NCI-H774 (cell line): ENCODE measurements around the gene GMEB2.
"Not testable (repeated sequence)": the region's sequence is repeated elsewhere in the genome, so short reads cannot be mapped to it uniquely, and the experiment has no call there.

Experiments used
- DNase-seq: peaks from one replicate; lab custom pipeline; 2025; lab: John Stamatoyannopoulos, UW

Gene GMEB2

GRCh38 chr20:63639093-63639975, 12.4 kb upstream of the GMEB2 start:
- no peak for DNase-seq

DNA sequence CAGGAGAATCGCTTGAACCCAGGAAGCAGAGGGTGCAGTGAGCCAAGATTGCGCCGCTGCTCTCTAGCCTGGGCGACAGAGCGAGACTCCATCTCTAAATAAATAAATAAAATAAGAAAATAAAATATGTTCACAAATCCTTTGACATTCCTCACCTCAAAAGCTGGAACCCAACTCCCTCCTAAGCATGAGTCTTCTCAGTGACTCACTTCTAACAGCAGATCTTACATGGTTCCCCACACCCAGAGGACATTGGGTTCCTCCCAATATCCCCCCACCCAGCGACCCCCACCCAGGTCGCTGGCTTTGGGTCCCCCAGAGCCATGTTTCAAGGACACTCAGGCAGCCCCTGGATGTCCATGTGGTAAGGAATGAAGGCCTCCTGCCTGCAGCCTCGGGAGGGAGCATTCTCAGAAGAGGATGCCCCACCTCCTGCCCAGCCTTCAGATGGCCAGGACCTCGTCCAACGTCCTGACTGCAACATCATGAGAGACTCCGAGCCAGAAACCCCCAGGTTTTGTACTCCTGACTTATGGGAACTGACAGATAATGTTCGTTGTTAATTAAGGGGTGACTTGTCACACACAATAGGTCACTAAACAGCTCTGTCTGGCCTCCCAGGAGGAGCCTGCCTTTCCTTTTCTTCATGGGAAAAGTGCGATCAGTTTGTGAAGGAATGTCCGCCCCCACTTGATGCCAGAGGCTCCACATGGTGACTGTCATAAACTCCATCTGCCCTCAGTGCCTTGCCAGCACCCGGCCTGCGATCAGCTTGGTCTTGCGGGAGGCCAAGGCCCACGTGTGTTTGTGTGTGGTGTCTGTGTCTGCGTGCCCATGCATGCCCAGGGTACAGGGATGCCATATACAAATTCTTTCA, 10.1 kb upstream of the GMEB2 start:
- DNase-seq = no peak

DNA sequence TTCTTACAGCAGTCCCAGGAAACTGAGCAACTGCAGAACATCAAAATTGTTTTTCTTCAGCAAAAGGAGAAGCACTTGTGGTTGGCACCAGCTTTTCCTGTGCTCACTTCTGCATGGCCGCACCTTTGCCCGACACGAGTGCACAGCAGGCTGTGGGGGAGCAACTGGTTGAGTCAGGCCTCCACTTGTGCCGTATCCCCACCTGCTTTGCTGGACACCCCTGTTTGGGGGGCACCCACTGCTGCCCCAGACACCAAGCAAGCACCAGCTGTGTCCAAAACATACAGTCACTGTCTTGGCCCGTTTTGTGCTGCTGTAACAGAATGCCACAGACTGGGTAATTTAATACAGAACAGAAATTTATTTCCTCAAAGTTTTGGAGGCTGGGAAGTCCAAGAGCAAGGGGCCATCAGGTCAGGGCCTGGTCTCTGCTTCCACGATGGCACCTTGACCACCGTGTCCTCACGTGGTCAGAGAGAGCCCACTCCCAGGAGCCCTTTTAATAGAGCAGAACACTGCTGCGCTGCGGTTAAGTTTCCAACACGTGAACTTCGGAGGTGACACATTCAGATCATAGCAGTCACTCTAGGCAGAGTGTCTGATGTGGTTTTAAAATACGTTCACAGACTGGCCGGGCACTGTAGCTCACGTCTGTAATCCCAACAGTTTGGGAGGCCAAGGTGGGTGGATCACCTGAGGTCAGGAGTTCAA, 8.7 kb upstream of the GMEB2 start:
- DNase-seq = no peak

DNA sequence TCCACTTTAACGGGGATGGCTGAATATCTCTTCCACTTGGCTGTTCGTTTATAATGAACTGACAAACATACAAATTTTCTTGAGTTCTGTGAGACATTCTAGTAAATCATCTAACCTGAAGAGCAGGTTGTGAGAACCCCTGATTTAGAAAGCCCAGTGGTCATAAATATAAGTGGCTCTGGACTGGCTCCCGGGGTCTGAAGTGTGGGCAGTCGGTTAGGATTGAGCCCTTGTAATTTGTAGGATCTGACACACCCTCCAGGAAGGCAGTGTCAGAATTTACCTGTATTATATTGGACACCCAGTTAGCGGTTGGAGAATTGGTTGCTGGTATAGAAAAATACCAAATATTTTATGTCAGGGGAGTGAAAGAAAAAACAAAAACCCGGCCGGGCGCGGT, 6.8 kb upstream of the GMEB2 start:
- DNase-seq = no peak

GRCh38 chr20:63631426-63631825, 4.5 kb upstream of the GMEB2 start:
- not testable (repeated sequence) for DNase-seq

DNA sequence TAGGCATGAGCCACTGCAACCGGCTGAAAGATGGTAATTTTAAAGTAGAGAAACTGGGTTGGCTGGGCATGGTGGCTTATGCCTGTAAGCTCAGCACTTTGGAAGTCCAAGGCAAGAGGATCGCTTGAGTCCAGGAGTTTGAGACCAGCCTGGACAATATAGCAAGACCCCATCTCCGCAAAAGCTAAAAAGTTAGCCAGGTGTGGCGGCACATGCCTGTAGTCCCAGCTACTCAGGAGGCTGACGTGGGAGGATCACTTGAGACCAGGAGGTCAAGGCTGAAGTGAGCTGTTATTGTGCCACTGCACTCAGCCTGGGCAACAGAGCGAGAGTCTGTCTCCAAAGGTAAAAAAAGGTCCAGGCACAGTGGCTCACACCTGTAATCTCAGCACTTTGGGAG, 4.1 kb upstream of the GMEB2 start:
- not testable (repeated sequence) for DNase-seq

- DNase-seq = peak; percentile 78
These were observed 1.5 kb upstream of the GMEB2 start for GRCh38 chr20:63628246-63628975.

- DNase-seq = no peak
These were observed 897 bp upstream of the GMEB2 start for GRCh38 chr20:63627751-63628245.

DNA sequence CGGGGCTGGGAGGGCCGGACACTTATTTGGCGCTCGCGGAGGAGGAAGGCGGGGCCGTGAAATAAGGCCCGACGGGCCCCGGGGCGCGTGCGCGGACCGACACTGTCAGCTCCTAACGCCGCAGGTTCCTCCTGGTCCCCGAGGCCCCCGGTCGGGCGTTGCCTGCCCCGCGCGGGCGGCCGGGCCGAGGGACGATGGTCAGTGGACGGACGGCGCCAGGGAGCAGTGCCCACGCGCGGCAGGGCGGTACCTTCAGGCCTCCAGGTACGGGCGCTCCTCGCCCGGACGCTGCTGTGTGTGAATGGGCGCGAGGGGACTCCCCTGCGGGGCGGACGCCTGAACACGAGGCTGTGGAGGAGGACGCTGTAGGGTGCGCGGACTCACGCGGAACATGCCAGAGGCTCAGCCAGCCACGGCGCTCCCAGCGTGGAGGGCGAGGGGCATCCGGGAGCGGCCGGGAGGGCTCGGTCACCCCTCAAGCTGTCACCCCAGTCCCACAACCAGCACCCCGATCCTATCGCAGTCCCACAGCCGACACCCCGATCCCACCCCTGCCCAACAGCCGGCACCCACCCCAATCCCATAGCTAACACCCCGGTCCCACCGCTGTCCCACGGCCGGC, 339 bp upstream of the GMEB2 start:
- DNase-seq = peak; percentile 93

DNA sequence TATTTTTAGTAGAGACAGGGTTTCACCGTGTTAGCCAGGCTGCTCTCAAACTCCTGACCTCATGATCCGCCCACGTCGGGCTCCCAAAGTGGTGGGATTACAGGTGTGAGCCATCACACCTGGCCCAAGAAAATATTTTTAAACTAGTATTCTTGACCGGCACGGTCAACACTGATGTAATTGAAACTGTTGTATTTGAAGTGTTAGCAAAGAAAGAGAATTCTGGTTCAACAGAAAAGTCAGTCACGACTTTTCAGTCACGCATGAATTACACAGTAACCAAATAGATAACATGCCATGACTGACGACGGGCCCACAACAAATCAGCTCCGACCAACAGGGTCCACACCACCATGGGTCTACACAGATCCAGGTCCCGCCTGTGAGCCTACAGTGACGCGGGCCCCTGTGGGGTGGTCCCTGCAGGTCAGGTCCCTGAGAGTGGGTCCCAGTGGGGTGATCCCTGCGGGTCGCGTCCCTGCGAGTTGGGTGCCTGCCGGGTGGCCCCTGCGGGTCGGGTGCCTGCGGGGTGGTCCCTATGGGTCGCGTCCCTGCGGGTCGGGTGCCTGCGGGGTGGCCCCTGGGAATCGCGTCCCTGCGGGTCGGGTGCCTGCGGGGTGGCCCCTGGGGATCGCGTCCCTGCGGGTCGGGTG, 1.0 kb downstream of the GMEB2 start:
- DNase-seq = no peak

DNA sequence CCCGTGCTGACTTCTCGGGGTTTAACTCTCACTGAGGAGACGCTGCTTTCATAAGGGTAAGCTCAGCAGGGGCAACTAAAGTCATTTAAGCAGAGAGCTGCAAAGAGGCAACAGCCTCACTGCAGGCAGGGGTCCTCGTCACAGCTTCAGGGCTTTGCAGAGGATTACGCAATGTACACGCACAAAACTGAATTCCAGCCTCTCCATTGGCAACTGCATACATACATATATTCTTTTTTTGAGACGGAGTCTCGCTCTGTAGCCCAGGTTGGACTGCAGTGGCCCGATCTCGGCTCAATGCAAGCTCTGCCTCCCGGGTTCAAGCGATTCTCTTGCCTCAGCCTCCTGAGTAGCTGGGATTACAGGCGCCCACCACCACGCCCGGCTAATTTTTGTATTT, 2.4 kb downstream of the GMEB2 start:
- DNase-seq = no peak

GRCh38 chr20:63622732-63623131, 4.2 kb downstream of the GMEB2 start:
- DNase-seq = no peak

DNA sequence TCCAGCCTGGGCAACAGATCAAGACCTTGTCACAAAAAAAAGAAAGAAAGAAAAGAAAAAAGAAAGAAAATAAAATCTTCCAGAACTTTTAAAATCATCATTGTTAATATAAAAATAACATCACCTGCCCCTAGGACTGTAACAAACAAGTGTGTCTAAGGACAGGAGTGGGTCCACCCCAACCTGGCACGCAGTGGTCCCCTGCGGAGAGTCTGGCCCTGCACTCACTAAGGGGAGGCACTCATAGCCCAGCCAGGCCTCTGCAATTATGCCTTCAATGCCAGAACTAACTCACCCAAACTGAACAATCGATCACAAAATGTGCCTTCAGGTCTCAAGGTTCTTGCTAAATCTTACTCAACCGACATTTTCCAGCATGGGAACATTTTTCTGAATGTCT, 4.8 kb downstream of the GMEB2 start:
- no peak for DNase-seq

- no peak for DNase-seq
These were observed 5.9 kb downstream of the GMEB2 start for GRCh38 chr20:63620991-63621390.

- no peak for DNase-seq
These were observed 7.4 kb downstream of the GMEB2 start for GRCh38 chr20:63619505-63619904.

GRCh38 chr20:63619086-63619485, 7.8 kb downstream of the GMEB2 start:
- no peak for DNase-seq

GRCh38 chr20:63618291-63618980, 8.5 kb downstream of the GMEB2 start:
- DNase-seq = no peak

DNA sequence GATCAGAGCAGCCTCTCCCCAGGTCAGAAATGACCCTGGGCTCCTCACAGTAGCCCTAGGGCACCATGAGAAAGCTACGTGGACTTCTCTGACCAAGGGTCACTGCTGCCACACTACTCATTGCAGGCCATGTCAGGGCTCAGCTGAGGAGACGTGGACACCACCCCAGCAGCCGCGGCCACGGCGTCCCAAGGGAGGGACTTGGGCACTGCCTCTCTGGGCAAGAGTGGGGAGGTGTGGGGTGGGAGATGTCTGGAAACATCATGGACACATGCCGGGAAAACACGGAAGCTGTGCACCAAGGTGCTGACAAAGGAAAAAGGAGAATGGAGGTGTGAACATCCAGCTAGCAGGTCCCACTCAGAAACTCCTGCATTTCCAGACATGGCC, 9.0 kb downstream of the GMEB2 start:
- no peak for DNase-seq

DNA sequence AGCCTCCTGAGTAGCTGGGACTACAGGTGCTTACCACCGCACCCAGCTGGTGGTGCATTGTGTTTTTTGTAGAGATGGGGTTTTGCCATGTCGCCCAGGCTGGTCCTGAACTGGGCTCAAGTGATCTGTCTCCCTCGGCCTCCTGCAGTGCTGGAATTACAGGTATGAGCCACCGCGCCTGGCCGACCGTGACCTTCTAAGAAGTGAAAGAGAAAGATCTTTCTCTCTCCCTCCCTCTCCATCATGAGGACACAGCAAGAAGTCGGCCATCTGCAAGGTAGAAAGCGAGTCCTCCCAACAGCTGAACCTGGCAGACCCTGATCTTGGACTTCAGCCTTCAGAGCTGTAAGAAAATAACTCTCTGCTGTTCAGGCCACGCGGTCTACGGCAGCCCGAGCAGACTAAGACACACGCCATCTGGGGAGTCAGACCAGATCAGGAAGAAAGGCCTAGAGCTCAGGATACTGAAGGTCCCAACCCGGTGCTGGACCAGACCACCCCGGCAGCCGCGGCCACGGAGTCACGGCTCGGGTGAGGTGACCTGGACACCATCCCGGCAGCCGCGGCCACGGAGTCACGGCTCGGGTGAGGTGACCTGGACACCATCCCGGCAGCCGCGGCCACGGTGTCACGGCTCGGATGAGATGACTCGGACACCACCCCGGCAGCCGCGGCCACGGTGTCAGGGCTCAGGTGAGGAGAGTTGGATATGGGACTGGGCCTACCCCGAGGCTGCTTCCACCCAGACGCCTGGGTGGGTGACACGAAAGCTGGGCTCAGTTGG, 9.6 kb downstream of the GMEB2 start:
- no peak for DNase-seq
